ENCODE data around the gene WDR5.

WDR5 gene

GRCh38 chr9:134131471-134132207, 4.2 kb upstream of the WDR5 start:
- DNase-seq (ENCODE audit: low read depth in 1 of 2, low spot score in 1 of 2): no peak

GRCh38 chr9:134132208-134132870, 3.5 kb upstream of the WDR5 start:
- DNase-seq (ENCODE audit: low read depth in 1 of 2, low spot score in 1 of 2): no peak

GRCh38 chr9:134134949-134135342, 936 bp upstream of the WDR5 start:
- DNase-seq (ENCODE audit: low read depth in 1 of 2, low spot score in 1 of 2): no peak

DNA sequence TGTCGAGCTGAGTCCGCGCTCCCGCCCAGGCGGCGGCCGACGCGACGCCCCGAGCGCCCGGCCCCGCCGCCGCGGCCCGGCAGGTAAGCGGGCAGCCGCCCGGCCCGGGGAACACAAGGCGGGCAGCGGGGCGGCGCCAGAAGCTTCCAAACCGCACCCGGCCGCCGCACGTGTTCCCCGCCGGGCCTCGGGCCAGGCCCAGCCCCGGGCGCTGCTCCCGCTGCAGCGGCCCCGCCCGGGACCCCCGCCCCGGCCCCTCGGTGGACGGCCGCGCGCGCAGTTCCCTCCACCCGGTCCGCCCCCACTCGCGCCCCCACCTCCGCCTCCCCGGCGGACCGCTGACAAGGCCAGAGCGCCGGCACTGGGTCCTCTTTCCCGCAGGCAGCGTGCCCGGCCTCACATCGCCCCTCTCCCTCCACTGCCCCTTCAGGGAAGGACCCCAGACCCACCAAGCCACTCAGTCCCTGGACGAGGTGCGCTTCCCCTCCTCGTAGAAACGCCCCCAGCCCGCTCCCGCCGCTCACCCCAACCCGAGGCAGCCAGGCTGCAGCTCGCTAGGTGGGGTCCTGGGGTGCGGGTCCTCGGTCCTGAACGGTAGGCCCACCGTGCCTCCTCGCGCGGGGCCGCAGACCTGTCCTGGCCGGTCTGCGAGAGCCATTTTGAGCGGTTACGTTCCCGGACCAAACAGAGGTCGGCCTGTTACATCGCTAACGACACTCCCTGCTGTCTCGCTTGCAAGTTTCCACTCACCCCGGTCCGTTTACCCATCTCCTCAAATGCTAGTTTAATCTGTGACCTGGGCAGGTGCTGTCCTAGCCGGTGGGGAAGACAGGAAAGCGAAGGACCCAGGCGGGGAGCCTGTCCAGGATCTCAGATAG, 475 bp downstream of the WDR5 start:
- no peak for DNase-seq (ENCODE audit: low read depth in 1 of 2, low spot score in 1 of 2)

DNA sequence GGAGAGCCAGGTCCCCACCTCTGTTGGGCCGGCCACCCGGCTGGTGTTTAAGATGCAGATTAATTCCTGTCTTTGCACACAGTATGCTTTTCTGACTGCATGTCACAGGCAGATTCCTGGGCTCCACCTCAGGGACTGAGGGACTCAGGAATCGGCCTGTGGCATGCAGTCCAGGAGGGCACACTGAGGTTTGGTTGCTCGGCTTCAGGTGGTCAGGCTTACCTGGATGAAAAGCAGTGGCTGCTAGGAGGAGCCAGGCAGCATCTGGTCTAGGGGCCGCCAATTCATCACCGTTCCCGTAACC, 1.1 kb downstream of the WDR5 start:
- DNase-seq (ENCODE audit: low read depth in 1 of 2, low spot score in 1 of 2): no peak

- no peak for DNase-seq (ENCODE audit: low read depth in 1 of 2, low spot score in 1 of 2)
Measured at GRCh38 chr9:134138292-134138691, 2.4 kb downstream of the WDR5 start.

- DNase-seq (ENCODE audit: low read depth in 1 of 2, low spot score in 1 of 2): no peak
Measured at GRCh38 chr9:134139081-134139480, 3.2 kb downstream of the WDR5 start.

DNA sequence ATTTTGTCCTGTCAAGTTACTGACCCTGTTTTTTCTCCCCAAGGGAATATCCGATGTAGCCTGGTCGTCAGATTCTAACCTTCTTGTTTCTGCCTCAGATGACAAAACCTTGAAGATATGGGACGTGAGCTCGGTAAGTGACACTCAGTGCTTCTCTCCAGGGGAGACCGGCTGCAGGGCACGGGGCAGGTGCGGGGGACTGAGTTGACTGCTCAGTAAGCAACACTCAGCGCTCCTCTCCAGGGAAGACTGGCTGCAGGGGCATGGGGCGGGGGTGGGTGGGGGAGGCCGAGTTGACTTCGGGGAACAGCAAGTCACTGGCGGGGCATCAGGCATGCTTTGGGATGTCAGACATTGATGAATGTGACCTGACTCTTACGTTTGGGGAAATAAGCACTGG, 6.0 kb downstream of the WDR5 start:
- DNase-seq (ENCODE audit: low read depth in 1 of 2, low spot score in 1 of 2): no peak

- DNase-seq (ENCODE audit: low read depth in 1 of 2, low spot score in 1 of 2): no peak
Measured at GRCh38 chr9:134144801-134145200, 8.9 kb downstream of the WDR5 start.

DNA sequence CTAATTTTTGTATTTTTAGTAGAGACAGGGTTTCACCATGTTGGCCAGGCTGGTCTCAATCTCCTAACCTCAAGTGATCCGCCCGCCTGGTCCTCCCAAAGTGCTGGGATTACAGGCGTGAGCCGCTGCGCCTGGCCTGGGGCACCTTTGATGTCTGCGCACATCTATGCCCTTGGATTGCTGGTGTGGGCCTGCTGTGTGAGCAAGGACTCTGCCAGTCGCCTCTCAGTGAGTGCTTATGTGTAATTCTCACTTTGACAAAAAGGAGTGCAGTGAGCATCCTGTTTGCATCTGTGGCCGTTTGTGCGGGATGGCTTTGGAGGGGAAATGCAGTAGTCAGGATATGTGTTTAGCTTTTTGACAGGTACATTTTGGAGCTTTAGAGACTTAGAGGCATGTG, 9.4 kb downstream of the WDR5 start:
- DNase-seq (ENCODE audit: low read depth in 1 of 2, low spot score in 1 of 2): no peak

- DNase-seq (ENCODE audit: low read depth in 1 of 2, low spot score in 1 of 2): no peak
Measured at GRCh38 chr9:134146774-134147493, 11.1 kb downstream of the WDR5 start.

- no peak for DNase-seq (ENCODE audit: low read depth in 1 of 2, low spot score in 1 of 2)
Measured at GRCh38 chr9:134149380-134149779, 13.5 kb downstream of the WDR5 start.

DNA sequence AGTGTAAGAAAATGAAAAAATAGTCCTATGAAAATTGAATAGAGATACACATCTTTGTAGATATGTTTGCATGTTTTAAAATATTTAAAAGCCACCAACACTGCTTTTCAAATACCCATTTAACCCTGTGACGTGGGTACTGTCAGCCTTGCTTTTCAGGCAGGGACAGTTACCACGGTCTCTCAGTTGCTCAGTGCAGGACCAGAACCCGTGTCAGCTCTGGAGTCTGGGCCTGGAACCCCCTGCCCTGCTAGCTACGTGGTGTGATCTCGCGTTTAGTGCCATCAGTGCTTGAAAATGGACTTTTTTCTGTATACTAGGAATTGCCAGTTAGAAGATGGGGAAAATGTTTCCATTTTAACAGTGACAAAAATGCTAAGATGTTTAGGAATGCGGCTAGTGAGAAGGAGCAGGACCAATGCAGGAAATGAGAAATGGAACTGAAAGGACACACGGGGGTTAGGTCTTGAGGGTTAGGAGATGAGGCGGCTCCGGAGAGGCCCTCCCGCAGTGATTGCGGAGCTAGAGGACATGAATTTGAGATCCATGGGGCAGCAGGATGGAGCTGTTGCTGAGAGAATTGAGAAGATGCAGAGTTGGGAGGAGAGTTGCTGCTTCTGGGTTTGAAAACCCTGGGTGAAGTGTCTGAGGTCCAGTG, 14.8 kb downstream of the WDR5 start:
- no peak for DNase-seq (ENCODE audit: low read depth in 1 of 2, low spot score in 1 of 2)

GRCh38 chr9:134152022-134152448, 16.2 kb downstream of the WDR5 start:
- DNase-seq (ENCODE audit: low read depth in 1 of 2, low spot score in 1 of 2): no peak

- DNase-seq (ENCODE audit: low read depth in 1 of 2, low spot score in 1 of 2): no peak
Measured at GRCh38 chr9:134152488-134152887, 16.6 kb downstream of the WDR5 start.

DNA sequence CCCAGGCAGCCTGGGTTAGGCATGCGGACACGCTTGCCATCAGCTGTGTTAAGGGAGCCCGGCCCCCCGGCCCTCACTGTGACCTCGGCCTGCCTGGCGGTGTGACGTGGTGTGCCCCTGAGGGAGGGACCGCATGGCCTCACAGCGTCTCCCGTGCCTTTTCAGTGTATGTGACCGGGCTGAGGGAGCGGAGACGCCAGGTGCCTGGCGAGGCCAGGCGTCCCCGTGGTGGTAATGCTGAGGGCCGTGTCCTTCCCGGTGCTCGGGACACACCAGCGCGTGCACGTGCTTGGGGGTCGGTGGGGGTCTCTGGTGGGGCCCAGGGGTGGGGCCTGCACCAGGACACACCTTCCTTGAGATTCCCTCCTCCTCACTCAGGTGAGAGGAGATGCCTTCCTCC, 17.6 kb downstream of the WDR5 start:
- no peak for DNase-seq (ENCODE audit: low read depth in 1 of 2, low spot score in 1 of 2)

DNA sequence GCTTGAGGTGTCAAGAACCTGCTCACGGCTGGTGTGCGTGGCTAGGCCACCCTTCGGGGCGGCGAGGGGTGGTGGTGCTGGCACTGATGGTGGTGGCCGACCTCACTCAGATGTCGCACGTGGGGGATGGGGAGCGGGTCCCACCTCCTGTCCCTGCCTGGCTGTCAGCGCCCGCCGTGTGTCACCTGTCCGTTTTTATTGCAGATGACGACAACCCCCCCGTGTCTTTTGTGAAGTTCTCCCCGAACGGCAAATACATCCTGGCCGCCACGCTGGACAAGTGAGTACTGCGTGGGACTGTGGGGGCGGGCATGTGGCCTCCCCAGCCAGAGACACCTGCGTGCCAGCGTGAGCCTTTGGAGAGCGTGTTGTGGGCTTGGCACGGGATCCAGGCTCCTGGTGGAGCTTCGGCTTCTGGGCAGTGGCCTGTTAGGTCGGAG, 18.4 kb downstream of the WDR5 start:
- DNase-seq (ENCODE audit: low read depth in 1 of 2, low spot score in 1 of 2): no peak

DNA sequence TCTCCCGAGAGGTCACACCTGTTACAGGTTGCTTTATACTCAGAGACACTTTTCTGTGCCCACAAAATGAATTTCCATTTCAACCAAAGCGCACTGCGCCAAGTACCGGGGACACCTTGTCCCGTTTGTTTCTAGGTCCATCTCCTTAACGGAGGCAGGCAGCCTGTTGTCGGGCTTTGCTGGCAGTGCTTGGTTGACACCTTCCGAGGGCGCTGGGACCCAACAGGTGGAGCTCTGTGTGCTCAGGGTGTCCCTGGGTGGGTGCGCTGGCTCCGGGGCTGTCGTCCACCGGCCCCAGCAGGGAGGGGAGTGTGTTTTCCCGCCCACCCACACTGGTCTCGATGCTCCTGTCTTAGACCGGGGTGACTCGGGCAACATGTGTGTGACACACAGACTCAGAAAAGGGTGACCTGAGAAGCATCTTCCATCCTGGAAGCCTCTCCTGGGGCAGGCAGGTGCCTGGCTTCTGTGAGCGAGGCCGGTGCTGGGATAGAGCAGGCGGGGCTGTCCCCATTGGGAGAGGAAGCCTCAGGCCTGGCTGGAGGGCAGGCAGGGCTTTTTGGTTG, 20.0 kb downstream of the WDR5 start:
- DNase-seq (ENCODE audit: low read depth in 1 of 2, low spot score in 1 of 2): no peak

DNA sequence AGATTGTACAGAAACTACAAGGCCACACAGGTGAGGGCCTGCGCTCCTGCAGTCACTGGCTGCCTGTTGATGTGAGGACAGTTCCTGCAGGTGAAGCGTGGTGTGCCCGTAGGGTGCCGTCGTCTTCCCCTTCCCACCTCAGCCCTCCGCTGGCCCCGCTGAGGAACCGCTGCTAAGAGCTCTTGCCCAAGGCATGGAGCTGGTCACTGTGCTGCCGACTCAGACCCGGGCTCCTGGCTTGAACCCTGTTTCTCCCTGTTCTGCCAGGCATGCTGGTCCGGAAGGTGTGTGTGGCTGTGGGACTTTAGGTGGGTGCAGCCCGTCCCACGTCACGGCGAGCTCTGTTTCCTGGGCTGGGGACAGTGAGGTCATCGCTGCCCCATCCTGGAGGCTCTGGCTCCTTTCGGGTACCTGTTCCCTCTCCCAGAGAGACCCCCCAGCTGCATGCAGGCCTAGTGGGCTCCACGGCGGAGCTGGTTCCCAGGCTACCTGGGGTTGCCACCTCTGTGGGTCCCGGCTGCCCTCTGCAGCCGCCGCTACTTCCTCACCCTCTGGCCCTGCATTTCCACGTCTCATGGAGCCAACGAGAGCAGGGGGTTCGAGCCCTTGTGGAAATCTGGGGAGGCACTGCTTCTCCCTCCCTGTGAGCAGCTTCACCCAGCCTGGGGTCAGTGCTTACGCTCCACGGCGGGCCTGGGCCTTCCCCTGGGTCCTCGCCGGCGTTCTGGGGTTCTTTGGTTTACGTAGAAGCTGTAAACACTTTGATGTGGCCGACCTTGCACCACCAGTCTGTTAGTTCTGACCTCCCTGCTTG, 20.9 kb downstream of the WDR5 start:
- DNase-seq (ENCODE audit: low read depth in 1 of 2, low spot score in 1 of 2): no peak
